Tibial artery (tissue), 4 donors: ENCODE measurements around the gene SNX24.

ENCODE experiments used
- DNase-seq, 2 donors: peaks; one replicate each; pipeline ENCODE4 v3.0.0-alpha.2; 2019
- H3K27ac ChIP-seq, 2 donors: fragments of 200-600 bp; sonication (generic) in 1 of 2; 1 replicate in 1 of 2; 2 replicates in 1 of 2; pipeline ENCODE4 v1.5.1; 2018 to 2019; ENCODE audit warnings: mild to moderate bottlenecking in 1 of 2
- H3K27me3 ChIP-seq, 2 donors: fragments of 200-600 bp; sonication (generic) in 1 of 2; one replicate each; pipeline versions ENCODE4 v1.5.1 to v1.6.0; 2016 to 2019
- H3K36me3 ChIP-seq, 3 donors: fragments of 200-600 bp; sonication (generic) in 2 of 3; one replicate each; pipeline ENCODE4 v1.5.1; 2016 to 2019; ENCODE audit warnings: mild to moderate bottlenecking in 2 of 3
- H3K4me1 ChIP-seq, 4 donors: fragments of 200-600 bp; sonication (generic) in 2 of 4; 1 replicate in 3 of 4; 2 replicates in 1 of 4; pipeline ENCODE4 v1.5.1; 2016 to 2019
- H3K4me3 ChIP-seq, 2 donors: fragments of 200-600 bp; sonication (generic) in 1 of 2; 1 replicate in 1 of 2; 2 replicates in 1 of 2; pipeline ENCODE4 v1.5.1; 2018 to 2019; ENCODE audit warnings: mild to moderate bottlenecking in 2 of 2
- H3K9me3 ChIP-seq, 3 donors: fragments of 200-600 bp; sonication (generic) in 1 of 3; one replicate each; pipeline ENCODE4 v1.5.1; 2016 to 2019
- intact Hi-C: fragments of 100-400 bp; cut with DNase I; formaldehyde crosslinking; loops from one replicate; pipeline ENCODE4 v1.15.0; 2023; ENCODE audit warnings: low total_unique reads
- TF ChIP-seq, protein P1 (sequence below), 2 experiments: fragments of 200-600 bp in 1 of 2; fragments of 450-650 bp in 1 of 2; IDR thresholded peaks; one replicate each; pipeline ENCODE4 v1.5.1; 2017 to 2019; ENCODE audit warnings: antibody characterized with exemption in 2 of 2, mild to moderate bottlenecking in 1 of 2, moderate library complexity in 1 of 2

Gene SNX24

DNA sequence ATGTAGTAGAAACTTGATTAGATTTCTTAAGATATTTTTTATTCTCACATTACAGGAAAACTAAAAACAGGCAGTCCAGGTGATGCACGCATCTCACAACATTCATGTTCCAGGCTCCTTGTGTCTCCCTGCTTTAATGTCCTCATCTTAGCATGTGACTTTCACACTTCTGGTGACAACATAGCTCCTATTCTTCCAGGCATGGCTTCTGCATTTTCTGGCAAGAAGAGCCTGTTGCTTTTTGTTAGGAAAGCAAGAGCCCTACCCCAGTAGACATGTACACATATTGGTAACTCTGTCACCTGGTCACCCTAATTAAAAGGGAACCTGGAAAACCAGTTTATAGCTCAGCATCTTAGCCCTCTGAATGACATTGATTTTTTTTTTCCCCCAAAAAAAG, 98.6 kb downstream of the SNX24 start:
- H3K4me1 ChIP-seq = peaks cover 0 to 6% (median 2%) of the 10 kb centered on the region in 4 donors
- no peak overlapping the region for H3K4me3 ChIP-seq
- no peaks in the 10 kb centered on the region for H3K9me3 ChIP-seq
- peaks cover 0 to 10% (median 5%) of the 10 kb centered on the region in 3 donors for H3K36me3 ChIP-seq
- no peak for DNase-seq
- no peak overlapping the region for H3K27ac ChIP-seq
- intact Hi-C loops = no loop called here
- H3K27me3 ChIP-seq = no peaks in the 10 kb centered on the region
- TF ChIP-seq, protein P1, sequence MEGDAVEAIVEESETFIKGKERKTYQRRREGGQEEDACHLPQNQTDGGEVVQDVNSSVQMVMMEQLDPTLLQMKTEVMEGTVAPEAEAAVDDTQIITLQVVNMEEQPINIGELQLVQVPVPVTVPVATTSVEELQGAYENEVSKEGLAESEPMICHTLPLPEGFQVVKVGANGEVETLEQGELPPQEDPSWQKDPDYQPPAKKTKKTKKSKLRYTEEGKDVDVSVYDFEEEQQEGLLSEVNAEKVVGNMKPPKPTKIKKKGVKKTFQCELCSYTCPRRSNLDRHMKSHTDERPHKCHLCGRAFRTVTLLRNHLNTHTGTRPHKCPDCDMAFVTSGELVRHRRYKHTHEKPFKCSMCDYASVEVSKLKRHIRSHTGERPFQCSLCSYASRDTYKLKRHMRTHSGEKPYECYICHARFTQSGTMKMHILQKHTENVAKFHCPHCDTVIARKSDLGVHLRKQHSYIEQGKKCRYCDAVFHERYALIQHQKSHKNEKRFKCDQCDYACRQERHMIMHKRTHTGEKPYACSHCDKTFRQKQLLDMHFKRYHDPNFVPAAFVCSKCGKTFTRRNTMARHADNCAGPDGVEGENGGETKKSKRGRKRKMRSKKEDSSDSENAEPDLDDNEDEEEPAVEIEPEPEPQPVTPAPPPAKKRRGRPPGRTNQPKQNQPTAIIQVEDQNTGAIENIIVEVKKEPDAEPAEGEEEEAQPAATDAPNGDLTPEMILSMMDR (IDR thresholded peaks at IDR 0.05) = no peak

DNA sequence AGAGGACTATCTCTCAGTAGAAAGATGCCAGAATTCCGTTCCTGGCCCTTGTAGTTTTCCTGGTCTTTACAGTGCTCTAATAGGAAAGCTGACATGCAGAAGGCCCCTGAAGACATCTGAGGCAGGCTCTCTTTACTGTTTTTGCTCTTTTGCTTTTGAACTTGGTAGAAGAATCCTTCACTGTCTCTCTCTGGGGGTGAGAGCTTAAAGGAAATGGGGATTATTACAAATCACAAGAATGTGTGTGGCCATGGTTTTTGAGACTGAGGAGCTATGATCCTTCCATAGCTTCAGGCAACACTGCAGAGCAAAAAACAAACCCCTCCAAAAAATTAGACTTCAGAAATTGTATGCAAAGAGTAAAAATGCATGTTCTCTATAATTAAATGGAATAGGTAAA, 102.0 kb downstream of the SNX24 start:
- Histone ChIP-seq H3K4me3 (no peak overlapping the region), H3K36me3 (peaks cover 0 to 10% (median 5%) of the 10 kb centered on the region in 3 donors), H3K4me1 (peaks cover 0 to 6% (median 0%) of the 10 kb centered on the region in 4 donors), H3K27me3 (no peaks in the 10 kb centered on the region), H3K9me3 (no peaks in the 10 kb centered on the region), H3K27ac (no peak overlapping the region)
- no peak for DNase-seq
- TF ChIP-seq, protein P1 (IDR thresholded peaks at IDR 0.05) = no peak
- intact Hi-C loops = no loop called here

DNA sequence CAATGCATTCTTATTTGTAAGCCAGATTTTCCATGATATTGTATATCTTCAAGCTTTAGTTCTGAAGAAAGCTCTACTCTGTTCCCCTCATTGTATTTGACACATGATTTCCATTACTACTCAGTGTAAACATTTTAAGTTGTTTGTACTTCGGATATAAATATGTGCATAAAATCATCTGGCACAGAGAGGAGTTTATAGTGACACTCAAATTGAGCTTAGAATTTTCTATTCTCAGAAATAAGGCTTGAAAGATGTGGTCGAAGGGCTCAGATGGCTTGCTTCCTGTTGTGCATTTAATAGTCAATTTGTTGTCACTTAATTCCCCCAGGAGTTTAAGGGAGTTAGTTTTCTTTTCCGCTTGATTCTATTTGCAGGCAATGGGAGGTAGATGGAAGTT, 102.4 kb downstream of the SNX24 start:
- peaks cover 0 to 10% (median 5%) of the 10 kb centered on the region in 3 donors for H3K36me3 ChIP-seq
- intact Hi-C loops = no loop called here
- H3K4me1 ChIP-seq = peaks cover 0 to 6% (median 0%) of the 10 kb centered on the region in 4 donors
- TF ChIP-seq, protein P1 (IDR thresholded peaks at IDR 0.05) = no peak
- no peaks in the 10 kb centered on the region for H3K9me3 ChIP-seq
- H3K4me3 ChIP-seq = no peak overlapping the region
- DNase-seq = no peak
- H3K27me3 ChIP-seq = no peaks in the 10 kb centered on the region
- H3K27ac ChIP-seq = no peak overlapping the region

DNA sequence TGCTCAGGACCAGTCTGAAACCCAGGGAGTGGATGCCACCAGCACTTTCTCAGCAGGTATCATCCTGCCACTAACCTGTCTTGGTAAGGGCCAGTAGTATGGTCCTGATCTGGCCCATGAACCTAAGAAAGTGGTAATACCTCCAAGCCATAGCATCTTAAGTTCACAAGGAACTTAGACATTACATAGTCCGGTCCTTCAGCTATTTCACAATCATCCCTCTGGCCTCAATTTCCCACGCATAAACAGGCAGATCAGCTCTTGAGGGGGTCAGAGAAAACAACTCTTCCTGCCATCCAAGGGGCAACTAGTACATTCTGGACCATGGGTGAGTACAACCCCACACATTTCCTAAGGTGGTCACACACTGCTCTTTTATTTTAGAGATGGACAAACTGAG, 102.9 kb downstream of the SNX24 start:
- intact Hi-C loops = no loop called here

DNA sequence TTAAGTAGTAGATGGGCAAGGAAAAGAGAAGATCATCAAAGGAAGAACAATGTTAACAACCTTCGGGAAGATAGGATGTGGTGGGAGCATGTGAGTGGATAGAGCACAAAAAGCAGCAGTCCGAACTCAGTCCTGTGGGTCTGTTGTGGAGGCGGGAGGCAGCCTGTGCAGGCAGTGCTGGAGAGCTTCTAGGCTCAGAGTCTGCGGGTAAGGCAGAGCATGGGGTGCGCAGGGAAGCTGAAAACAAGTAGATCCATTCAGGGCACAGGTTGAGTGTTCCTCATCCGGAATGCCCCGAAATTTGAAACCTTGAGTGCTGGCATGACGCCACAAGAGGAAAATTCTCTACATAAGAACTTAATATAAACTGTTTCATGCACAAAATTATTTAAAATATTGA, 106.2 kb downstream of the SNX24 start:
- Histone ChIP-seq H3K27ac (no peak overlapping the region), H3K9me3 (no peaks in the 10 kb centered on the region), H3K27me3 (no peaks in the 10 kb centered on the region), H3K36me3 (peaks cover 0 to 17% (median 13%) of the 10 kb centered on the region in 3 donors), H3K4me1 (no peaks in the 10 kb centered on the region), H3K4me3 (no peak overlapping the region)
- TF ChIP-seq, protein P1 (IDR thresholded peaks at IDR 0.05) = no peak
- intact Hi-C loops = no loop called here
- no peak for DNase-seq

More for the DNA sequence above, 102.9 kb downstream of the SNX24 start:
- Histone ChIP-seq H3K27ac (no peak overlapping the region), H3K36me3 (peaks cover 0 to 10% (median 5%) of the 10 kb centered on the region in 3 donors), H3K9me3 (no peaks in the 10 kb centered on the region), H3K4me1 (peaks cover 0 to 2% (median 0%) of the 10 kb centered on the region in 4 donors), H3K27me3 (no peaks in the 10 kb centered on the region), H3K4me3 (no peak overlapping the region)
- DNase-seq = no peak
- TF ChIP-seq, protein P1 (IDR thresholded peaks at IDR 0.05) = no peak

DNA sequence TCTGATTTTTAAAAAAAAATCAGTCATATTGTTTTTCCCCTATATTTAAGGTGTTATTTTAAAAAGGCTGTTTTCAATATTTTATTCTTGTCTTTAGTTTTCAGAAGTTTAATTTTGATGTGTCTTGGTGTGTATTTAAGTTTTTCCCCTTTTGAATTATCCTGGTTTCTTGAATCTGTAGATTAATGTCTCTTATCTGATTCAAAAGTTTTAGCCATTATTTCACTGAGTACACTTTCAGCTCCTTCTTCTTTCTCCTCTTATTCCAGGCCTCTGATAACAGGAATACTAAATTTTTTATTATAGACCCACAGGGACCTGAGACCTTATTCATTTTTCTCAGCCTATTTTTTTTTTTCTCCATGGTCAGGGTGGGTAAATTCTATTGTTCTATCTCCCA, 109.3 kb downstream of the SNX24 start:
- Histone ChIP-seq H3K9me3 (peaks cover 0 to 11% (median 0%) of the 10 kb centered on the region in 3 donors), H3K4me3 (no peak overlapping the region), H3K27me3 (no peaks in the 10 kb centered on the region), H3K4me1 (no peaks in the 10 kb centered on the region), H3K36me3 (peaks cover 0 to 7% (median 7%) of the 10 kb centered on the region in 3 donors), H3K27ac (no peak overlapping the region)
- DNase-seq = no peak
- TF ChIP-seq, protein P1 (IDR thresholded peaks at IDR 0.05) = no peak
- intact Hi-C loops = no loop called here
